ENCODE measurements around the gene TNFAIP1.

The TNFAIP1 gene

GRCh38 chr17:28346746-28347246 lies 11.2 kb downstream of the TNFAIP1 start:
- no peak for DNase-seq

GRCh38 chr17:28347261-28347891 lies 11.8 kb downstream of the TNFAIP1 start:
- no peak for DNase-seq

GRCh38 chr17:28348979-28349378 lies 13.4 kb downstream of the TNFAIP1 start:
- DNase-seq: no peak

GRCh38 chr17:28350271-28350670 lies 14.7 kb downstream of the TNFAIP1 start:
- no peak for DNase-seq

GRCh38 chr17:28357061-28357900 lies 21.7 kb downstream of the TNFAIP1 start, which contains the start of gene POLDIP2:
POLDIP2 (minus strand) TSS chr17:28357527; CDS start chr17:28357448, 79 bp downstream.
- peak; percentile 96 for DNase-seq

GRCh38 chr17:28357901-28358197 lies 22.3 kb downstream of the TNFAIP1 start:
- DNase-seq: no peak

GRCh38 chr17:28363186-28363585 lies 27.6 kb downstream of the TNFAIP1 start:
- no peak for DNase-seq

- DNase-seq: no peak
These were observed 28.5 kb downstream of the TNFAIP1 start for GRCh38 chr17:28363776-28364650.

- no peak for DNase-seq
These were observed 29.3 kb downstream of the TNFAIP1 start, which contains the start of gene SEBOX for GRCh38 chr17:28364665-28365363. SEBOX (minus strand) TSS chr17:28365199; CDS start chr17:28365151, 48 bp downstream.

- DNase-seq: no peak
These were observed 29.9 kb downstream of the TNFAIP1 start for GRCh38 chr17:28365487-28365886.

GRCh38 chr17:28366605-28367004 lies 31.0 kb downstream of the TNFAIP1 start:
- DNase-seq: no peak

- DNase-seq: no peak
These were observed 32.2 kb downstream of the TNFAIP1 start for GRCh38 chr17:28367641-28368305.

GRCh38 chr17:28368306-28368831 lies 32.8 kb downstream of the TNFAIP1 start:
- DNase-seq: no peak

- DNase-seq: no peak
These were observed 33.5 kb downstream of the TNFAIP1 start for GRCh38 chr17:28368915-28369683.

GRCh38 chr17:28369684-28370034 lies 34.1 kb downstream of the TNFAIP1 start:
- DNase-seq: no peak

GRCh38 chr17:28370035-28370743 lies 34.6 kb downstream of the TNFAIP1 start, which contains the start of gene VTN:
VTN (minus strand) TSS chr17:28370307; CDS start chr17:28370203, 104 bp downstream.
- no peak for DNase-seq

GRCh38 chr17:28370744-28371103 lies 35.2 kb downstream of the TNFAIP1 start:
- no peak for DNase-seq

GRCh38 chr17:28371245-28372202 lies 36.0 kb downstream of the TNFAIP1 start, which contains the start of gene SARM1:
SARM1 (plus strand) TSS chr17:28371694; CDS start chr17:28372033, 339 bp downstream.
- peak; percentile 99 for DNase-seq

Measured in NCI-H1436 (cell line).